ENCODE results near the gene C4orf36. TPM values are rescaled to one million over a fixed set of nuclear protein-coding genes. Genes with fewer than 3 reads are reported as not detected.
A peak's percentile ranks its signal among the peaks of the same experiment; 100 is the strongest.

C4orf36 gene
- total and polyA plus RNA-seq, 2 experiments from 2014 or later: 1.3 to 2.0 TPM

DNA sequence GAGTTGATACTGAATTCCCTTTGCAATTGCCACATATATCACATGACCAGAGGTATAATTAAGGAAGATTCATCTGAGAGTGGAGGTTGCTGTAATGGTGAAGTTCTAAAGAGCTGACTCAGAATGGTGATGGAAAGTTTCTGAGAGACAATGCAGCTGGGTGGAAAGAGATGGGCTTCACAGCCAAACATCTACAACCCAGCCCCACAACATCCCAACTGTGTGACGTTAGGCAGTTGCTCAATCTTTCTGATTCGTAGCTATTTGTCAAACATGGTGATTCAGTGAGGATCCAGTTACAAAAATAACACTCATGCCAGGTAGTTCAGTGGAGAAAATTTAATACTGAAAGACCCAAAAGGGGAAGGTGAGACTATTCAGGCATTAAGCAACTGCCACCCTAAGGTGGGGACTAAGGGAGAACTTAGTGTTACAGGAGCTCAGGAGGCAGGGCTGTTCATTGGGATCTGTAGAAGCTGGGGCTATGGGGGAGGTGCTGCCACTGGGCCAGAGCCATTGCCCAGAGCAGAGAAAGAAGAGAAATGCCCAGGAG lies 35.7 kb upstream of the C4orf36 start:
- H2AFZ ChIP-seq: no peak overlapping the region
- H3K9me2 ChIP-seq (replicated peaks; ENCODE audit: insufficient read depth): no peaks in the 10 kb centered on the region
- H3K36me3 ChIP-seq (replicated peaks; ENCODE audit: insufficient read depth, low read depth): no peaks in the 10 kb centered on the region
- no peaks in the 10 kb centered on the region for H3K79me2 ChIP-seq
- 58% methylated on average over 2 of the region's 2 CpGs for WGBS (ENCODE audit: low lambda C conversion rate, missing lambda C conversion rate)
- H3K4me2 ChIP-seq: no peak overlapping the region
- H3K9me3 ChIP-seq (ENCODE audit: low read depth): no peaks in the 10 kb centered on the region
- peak; percentile 66 for DNase-seq (ENCODE audit: low spot score)
- H3K4me1 ChIP-seq (ENCODE audit: insufficient read depth): peaks cover 7% of the 10 kb centered on the region
- H3K27me3 ChIP-seq: no peaks in the 10 kb centered on the region
- no peaks in the 10 kb centered on the region for H4K20me1 ChIP-seq (ENCODE audit: insufficient read depth, poor library complexity, severe bottlenecking)
- TF ChIP-seq EZH2 (IDR thresholded peaks at IDR 0.05; ENCODE audit: borderline replicate concordance): no peak
- TF ChIP-seq EZH2phosphoT487 (IDR thresholded peaks at IDR 0.05; ENCODE audit: low read depth, severe bottlenecking, unreplicated experiment): no peak
- TF ChIP-seq, protein P1, sequence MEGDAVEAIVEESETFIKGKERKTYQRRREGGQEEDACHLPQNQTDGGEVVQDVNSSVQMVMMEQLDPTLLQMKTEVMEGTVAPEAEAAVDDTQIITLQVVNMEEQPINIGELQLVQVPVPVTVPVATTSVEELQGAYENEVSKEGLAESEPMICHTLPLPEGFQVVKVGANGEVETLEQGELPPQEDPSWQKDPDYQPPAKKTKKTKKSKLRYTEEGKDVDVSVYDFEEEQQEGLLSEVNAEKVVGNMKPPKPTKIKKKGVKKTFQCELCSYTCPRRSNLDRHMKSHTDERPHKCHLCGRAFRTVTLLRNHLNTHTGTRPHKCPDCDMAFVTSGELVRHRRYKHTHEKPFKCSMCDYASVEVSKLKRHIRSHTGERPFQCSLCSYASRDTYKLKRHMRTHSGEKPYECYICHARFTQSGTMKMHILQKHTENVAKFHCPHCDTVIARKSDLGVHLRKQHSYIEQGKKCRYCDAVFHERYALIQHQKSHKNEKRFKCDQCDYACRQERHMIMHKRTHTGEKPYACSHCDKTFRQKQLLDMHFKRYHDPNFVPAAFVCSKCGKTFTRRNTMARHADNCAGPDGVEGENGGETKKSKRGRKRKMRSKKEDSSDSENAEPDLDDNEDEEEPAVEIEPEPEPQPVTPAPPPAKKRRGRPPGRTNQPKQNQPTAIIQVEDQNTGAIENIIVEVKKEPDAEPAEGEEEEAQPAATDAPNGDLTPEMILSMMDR (IDR thresholded peaks at IDR 0.05; ENCODE audit: poor library complexity): no peak
- H3K27ac ChIP-seq: peak overlapping the region; percentile 84
- H3K4me3 ChIP-seq: no peak overlapping the region

DNA sequence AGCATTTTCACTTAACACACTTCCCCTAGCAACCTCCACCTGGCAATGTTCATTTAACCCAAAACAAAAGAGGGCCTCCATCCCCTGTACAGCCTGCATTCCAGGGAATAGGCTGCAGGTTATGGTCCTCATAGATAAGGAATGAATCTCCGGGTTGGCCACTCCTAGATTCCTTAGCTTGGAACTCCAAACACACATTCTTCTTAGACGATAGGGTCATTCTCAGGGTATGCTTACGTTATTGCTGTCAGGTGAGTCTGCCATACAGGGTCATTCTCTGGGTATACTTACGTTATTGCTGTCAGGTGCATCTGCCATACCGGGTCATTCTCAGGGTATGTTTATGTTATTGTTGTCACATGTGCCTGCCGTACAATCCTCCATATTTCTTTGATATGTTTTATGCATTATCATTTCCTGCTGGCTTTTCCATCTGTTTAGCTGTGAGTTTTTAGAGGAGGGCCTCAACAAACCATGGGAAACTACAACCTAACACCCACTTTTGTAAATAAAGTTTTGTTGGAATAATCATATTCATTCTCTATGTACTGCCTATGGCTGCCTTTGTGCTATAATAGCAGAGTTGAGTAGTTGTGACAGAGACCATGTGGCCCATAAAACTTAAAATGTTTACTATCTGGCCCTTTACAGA lies 34.3 kb upstream of the C4orf36 start:
- peaks cover 7% of the 10 kb centered on the region for H3K4me1 ChIP-seq (ENCODE audit: insufficient read depth)
- WGBS (ENCODE audit: low lambda C conversion rate, missing lambda C conversion rate): 48% methylated on average over 6 of the region's 6 CpGs
- H3K4me3 ChIP-seq: no peak overlapping the region
- no peak overlapping the region for H2AFZ ChIP-seq
- H3K79me2 ChIP-seq: no peaks in the 10 kb centered on the region
- no peaks in the 10 kb centered on the region for H3K27me3 ChIP-seq
- no peaks in the 10 kb centered on the region for H3K36me3 ChIP-seq (replicated peaks; ENCODE audit: insufficient read depth, low read depth)
- DNase-seq (ENCODE audit: low spot score): peak; percentile 62
- H3K9me2 ChIP-seq (replicated peaks; ENCODE audit: insufficient read depth): no peaks in the 10 kb centered on the region
- no peaks in the 10 kb centered on the region for H3K9me3 ChIP-seq (ENCODE audit: low read depth)
- TF ChIP-seq, protein P1 (IDR thresholded peaks at IDR 0.05; ENCODE audit: poor library complexity): no peak
- TF ChIP-seq EZH2 (IDR thresholded peaks at IDR 0.05; ENCODE audit: borderline replicate concordance): no peak
- no peak for TF ChIP-seq EZH2phosphoT487 (IDR thresholded peaks at IDR 0.05; ENCODE audit: low read depth, severe bottlenecking, unreplicated experiment)
- H4K20me1 ChIP-seq (ENCODE audit: insufficient read depth, poor library complexity, severe bottlenecking): no peaks in the 10 kb centered on the region
- H3K27ac ChIP-seq: peak overlapping the region; percentile 91
- H3K4me2 ChIP-seq: peak overlapping the region; percentile 7

DNA sequence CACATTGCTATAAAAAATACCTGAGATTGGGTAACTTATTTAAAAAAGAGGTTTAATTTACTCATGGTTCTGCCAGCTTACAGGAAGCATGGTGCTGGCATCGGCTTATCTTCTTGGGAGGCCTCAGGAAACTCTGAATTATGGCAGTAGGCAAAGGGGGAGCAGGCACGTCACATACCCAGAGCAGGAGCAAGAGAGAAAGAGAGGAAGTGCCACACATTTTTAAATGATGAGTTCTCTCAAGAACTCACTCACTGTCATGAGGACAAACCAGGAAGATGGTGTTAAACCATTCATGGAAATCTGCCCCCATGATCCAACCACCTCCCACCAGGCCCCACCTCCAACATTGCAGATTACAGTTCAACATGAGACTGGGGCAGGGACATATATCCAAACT lies 32.6 kb upstream of the C4orf36 start:
- Histone ChIP-seq H3K4me2 (no peak overlapping the region), H3K36me3 (replicated peaks; ENCODE audit: insufficient read depth, low read depth) (no peaks in the 10 kb centered on the region), H3K4me3 (no peak overlapping the region), H3K9me2 (replicated peaks; ENCODE audit: insufficient read depth) (no peaks in the 10 kb centered on the region), H3K27ac (no peak overlapping the region), H3K4me1 (ENCODE audit: insufficient read depth) (peaks cover 7% of the 10 kb centered on the region), H3K79me2 (no peaks in the 10 kb centered on the region), H3K9me3 (ENCODE audit: low read depth) (no peaks in the 10 kb centered on the region), H2AFZ (no peak overlapping the region), H4K20me1 (ENCODE audit: insufficient read depth, poor library complexity, severe bottlenecking) (no peaks in the 10 kb centered on the region), H3K27me3 (no peaks in the 10 kb centered on the region)
- TF ChIP-seq, protein P1 (IDR thresholded peaks at IDR 0.05; ENCODE audit: poor library complexity): no peak
- TF ChIP-seq EZH2phosphoT487 (IDR thresholded peaks at IDR 0.05; ENCODE audit: low read depth, severe bottlenecking, unreplicated experiment): no peak
- no peak for TF ChIP-seq EZH2 (IDR thresholded peaks at IDR 0.05; ENCODE audit: borderline replicate concordance)
- no peak for DNase-seq (ENCODE audit: low spot score)
- 31% methylated on average over 2 of the region's 2 CpGs for WGBS (ENCODE audit: low lambda C conversion rate, missing lambda C conversion rate)

Measured in hepatocyte (in vitro differentiated cells).